Sigmoid colon (tissue), 4 donors: ENCODE results near the gene RNF13.

Source experiments
- CTCF ChIP-seq, 4 experiments: fragments of 450-650 bp in 3 of 4; fragments of 200-600 bp in 1 of 4; IDR thresholded peaks; one replicate each; pipeline ENCODE4 v1.5.1; 2016 to 2019; ENCODE audit warnings: antibody characterized with exemption in 4 of 4, mild to moderate bottlenecking in 3 of 4, moderate library complexity in 2 of 4
- POLR2A ChIP-seq, 2 donors: fragments of 450-650 bp; IDR thresholded peaks; one replicate each; pipeline ENCODE4 v1.6.1; 2016; ENCODE audit warnings: antibody characterized with exemption in 2 of 2, mild to moderate bottlenecking in 2 of 2, moderate library complexity in 2 of 2
- POLR2AphosphoS5 ChIP-seq, 4 donors: sonication (generic); formaldehyde crosslinking; IDR thresholded peaks; one replicate each; pipeline ENCODE4 v1.6.1; 2017; ENCODE audit warnings: antibody characterized with exemption in 4 of 4

GRCh38 chr3:150006794-150007193 is 193.8 kb downstream of the RNF13 start:
- no peak for TF ChIP-seq CTCF (IDR thresholded peaks at IDR 0.05)
- TF ChIP-seq POLR2AphosphoS5 (IDR thresholded peaks at IDR 0.05): no peak
- no peak for TF ChIP-seq POLR2A (IDR thresholded peaks at IDR 0.05)
